Skeletal muscle satellite cell (primary cell): Measurements from ENCODE around the gene SPATC1L.
A peak's percentile ranks its signal among the peaks of the same experiment; 100 is the strongest.
"Not testable (repeated sequence)": the region's sequence is repeated elsewhere in the genome, so short reads cannot be mapped to it uniquely, and the experiment has no call there.

ENCODE experiments used
- H3K27me3 ChIP-seq: 2 replicates; pipeline ENCODE4 v1.7.0; 2013; ENCODE audit warnings: low read length; ENCODE audit not compliant: control insufficient read depth, insufficient read depth
- H3K36me3 ChIP-seq: 2 replicates; pipeline ENCODE4 v1.7.0; 2013; ENCODE audit warnings: mild to moderate bottlenecking, control low read depth, low read length; ENCODE audit not compliant: insufficient read depth
- H3K4me1 ChIP-seq: 2 replicates; pipeline ENCODE4 v1.7.0; 2013; ENCODE audit warnings: low read length; ENCODE audit not compliant: control insufficient read depth, insufficient read depth
- H3K4me2 ChIP-seq: 2 replicates; pipeline ENCODE4 v1.7.0; 2013; ENCODE audit warnings: mild to moderate bottlenecking, low read length
- H3K4me3 ChIP-seq: 2 replicates; pipeline ENCODE4 v1.7.0; 2013; ENCODE audit warnings: low read length
- H3K9ac ChIP-seq: 2 replicates; pipeline ENCODE4 v1.7.0; 2013; ENCODE audit warnings: mild to moderate bottlenecking, low read depth, low read length, moderate library complexity
- H3K9me3 ChIP-seq: replicated peaks from 2 replicates; pipeline ENCODE4 v1.7.0; 2013; ENCODE audit warnings: mild to moderate bottlenecking, control low read depth, low read length

Gene SPATC1L

DNA sequence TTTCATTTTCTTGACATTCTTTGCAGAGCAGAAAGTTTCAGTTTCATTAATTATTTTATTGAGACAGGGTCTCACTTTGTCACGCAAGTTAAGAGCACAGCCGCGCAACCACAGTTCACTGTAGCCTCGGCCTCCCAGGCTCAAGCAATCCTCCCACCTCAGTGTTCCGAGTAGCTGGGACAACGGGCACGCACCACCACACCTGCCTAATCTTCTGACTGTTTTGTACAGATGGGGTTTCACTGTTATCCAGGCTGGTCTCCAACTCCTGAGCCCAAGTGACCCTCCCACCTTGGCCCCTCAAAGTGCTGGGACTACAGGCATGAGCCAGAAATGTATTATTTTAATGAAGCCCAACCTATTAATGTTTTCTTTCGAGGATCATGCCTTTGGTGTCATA, 3.0 kb upstream of the SPATC1L start:
- H3K4me1 ChIP-seq = peaks cover 44% of the 10 kb centered on the region
- H3K4me2 ChIP-seq = no peak overlapping the region
- H3K4me3 ChIP-seq = no peak overlapping the region
- no peaks in the 10 kb centered on the region for H3K9me3 ChIP-seq
- peaks cover 22% of the 10 kb centered on the region for H3K36me3 ChIP-seq
- no peak overlapping the region for H3K9ac ChIP-seq
- no peaks in the 10 kb centered on the region for H3K27me3 ChIP-seq

DNA sequence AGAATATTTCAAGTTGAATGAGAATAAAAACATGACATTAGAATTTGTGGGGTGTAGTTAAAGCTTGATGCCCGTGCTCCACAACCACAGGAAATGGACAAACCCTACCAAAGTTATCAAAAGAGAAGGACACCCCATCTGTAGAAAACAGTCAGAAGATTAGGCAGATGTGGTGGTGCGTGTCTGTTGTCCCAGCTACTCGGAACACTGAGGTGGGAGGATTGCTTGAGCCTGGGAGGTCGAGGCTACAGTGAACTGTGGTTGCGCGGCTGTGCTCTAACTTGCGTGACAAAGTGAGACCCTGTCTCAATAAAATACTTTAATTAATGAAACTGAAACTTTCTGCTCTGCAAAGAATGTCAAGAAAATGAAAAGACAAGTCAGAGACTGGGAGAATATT, 1.5 kb upstream of the SPATC1L start:
- peaks cover 14% of the 10 kb centered on the region for H3K36me3 ChIP-seq
- H3K27me3 ChIP-seq = no peaks in the 10 kb centered on the region
- H3K9ac ChIP-seq = no peak overlapping the region
- H3K4me1 ChIP-seq = peaks cover 34% of the 10 kb centered on the region
- no peak overlapping the region for H3K4me3 ChIP-seq
- H3K4me2 ChIP-seq = peak overlapping the region; percentile 95
- H3K9me3 ChIP-seq = no peaks in the 10 kb centered on the region

DNA sequence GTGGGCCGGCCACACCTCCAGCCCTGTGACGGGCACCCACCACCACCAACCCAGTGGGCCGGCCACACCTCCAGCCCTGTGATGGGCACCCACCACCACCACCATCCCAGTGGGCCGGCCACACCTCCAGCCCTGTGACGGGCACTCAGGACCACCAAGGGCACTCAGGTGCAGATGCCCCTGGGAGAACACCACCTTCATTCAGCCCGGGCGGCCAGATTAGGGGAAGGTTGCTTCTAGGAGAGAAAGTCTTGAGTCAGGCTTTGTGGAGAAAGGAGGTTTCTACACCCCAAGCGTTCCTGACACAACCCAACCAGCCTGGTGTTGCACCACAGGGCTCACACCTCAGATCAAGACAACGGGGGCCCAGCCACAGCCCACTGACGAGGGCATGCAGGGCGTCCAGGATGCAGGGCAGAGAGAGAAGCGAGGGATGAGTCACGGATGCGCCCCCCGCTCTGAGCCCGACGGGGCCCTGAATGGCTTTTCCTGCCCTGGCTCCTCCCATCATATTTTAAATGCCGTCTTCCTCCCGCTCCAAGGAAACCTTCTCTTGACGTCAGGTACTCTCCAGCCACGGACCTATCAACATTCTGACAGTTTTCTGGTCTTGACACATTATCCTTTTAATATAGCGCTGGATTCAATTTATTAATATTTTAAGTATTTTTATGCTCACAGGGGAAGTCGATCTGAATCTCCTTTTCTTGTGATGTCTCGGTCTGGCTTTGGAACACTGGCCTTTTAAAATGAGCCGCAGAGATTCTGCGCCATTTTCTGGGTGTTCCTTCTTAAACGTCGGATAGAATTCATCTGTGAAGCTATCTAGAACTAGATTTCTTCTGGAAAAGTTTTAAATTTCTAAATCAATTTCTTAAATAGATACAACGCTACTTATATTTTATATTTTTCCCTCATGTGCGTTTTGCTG, 631 bp upstream of the SPATC1L start:
- H3K4me1 ChIP-seq = peaks cover 28% of the 10 kb centered on the region
- peak overlapping the region; percentile 83 for H3K4me3 ChIP-seq
- H3K9ac ChIP-seq = peak overlapping the region; percentile 47
- H3K36me3 ChIP-seq = peaks cover 6% of the 10 kb centered on the region
- H3K9me3 ChIP-seq = no peaks in the 10 kb centered on the region
- peak overlapping the region; percentile 95 for H3K4me2 ChIP-seq
- H3K27me3 ChIP-seq = no peaks in the 10 kb centered on the region

DNA sequence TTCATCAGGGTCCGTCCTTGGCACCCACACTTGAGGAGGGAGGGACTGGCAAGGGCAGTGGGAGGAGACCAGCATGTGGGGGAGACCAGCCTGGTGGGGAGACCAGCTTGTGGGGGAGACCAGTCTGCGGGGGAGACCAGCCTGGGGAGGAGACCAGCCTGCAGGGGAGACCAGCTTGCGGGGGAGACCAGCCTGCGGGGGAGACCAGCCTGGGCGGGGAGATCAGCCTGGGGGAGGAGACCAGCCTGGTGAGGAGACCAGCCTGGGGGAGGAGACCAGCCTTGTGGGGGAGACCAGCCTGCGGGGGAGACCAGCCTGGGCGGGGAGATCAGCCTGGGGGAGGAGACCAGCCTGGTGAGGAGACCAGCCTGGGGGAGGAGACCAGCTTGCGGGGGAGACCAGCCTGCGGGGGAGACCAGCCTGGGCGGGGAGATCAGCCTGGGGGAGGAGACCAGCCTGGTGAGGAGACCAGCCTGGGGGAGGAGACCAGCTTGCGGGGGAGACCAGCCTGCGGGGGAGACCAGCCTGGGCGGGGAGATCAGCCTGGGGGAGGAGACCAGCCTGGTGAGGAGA, 836 bp downstream of the SPATC1L start:
- not testable (repeated sequence) for H3K27me3 ChIP-seq, H3K9ac ChIP-seq, H3K36me3 ChIP-seq, H3K9me3 ChIP-seq
- Histone ChIP-seq H3K4me1 (peaks cover 14% of the 10 kb centered on the region), H3K4me2 (peak overlapping the region; percentile 96), H3K4me3 (peak overlapping the region; percentile 77)

DNA sequence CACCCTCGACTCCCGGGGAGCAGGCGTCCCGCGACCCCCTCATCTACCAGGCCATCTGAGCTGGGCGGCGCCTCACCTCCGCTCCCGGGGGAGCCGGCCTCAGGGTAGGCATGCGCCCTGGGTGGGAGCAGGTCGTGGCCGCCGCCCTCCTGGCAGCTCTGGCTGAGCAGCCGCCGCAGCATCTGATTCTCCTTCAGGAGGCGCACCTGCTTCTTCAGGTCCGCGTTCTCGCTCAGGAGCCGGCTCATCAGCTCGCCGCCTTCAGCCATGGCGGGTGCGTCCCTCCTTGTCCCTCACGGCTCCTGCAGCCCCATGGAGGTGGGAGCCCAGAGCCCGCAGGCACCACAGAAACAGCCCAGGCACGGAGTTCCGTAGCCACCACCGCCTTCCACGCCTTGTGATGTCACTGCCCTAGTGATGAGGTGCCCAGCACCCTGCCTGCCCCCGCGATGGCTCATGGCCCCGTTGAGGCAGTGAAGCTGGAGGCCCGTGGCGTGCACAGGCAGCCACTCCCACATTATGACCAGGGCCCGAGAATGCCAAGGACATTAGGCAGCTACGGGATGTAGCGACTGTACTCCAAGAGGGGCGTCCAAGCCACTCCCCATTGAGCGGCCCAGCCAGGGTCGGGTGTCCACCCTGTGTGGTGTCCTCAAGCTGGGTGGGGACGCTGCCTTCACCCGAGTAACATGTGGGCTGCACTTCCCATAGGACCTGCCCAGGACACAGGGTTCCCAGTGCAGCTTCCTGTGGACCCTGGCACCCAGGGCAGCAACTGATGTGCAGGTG, 1.5 kb downstream of the SPATC1L start:
- Histone ChIP-seq H3K36me3 (no peaks in the 10 kb centered on the region), H3K4me1 (peaks cover 7% of the 10 kb centered on the region), H3K9me3 (no peaks in the 10 kb centered on the region), H3K4me3 (peak overlapping the region; percentile 60), H3K4me2 (peak overlapping the region; percentile 60), H3K27me3 (no peaks in the 10 kb centered on the region), H3K9ac (no peak overlapping the region)

DNA sequence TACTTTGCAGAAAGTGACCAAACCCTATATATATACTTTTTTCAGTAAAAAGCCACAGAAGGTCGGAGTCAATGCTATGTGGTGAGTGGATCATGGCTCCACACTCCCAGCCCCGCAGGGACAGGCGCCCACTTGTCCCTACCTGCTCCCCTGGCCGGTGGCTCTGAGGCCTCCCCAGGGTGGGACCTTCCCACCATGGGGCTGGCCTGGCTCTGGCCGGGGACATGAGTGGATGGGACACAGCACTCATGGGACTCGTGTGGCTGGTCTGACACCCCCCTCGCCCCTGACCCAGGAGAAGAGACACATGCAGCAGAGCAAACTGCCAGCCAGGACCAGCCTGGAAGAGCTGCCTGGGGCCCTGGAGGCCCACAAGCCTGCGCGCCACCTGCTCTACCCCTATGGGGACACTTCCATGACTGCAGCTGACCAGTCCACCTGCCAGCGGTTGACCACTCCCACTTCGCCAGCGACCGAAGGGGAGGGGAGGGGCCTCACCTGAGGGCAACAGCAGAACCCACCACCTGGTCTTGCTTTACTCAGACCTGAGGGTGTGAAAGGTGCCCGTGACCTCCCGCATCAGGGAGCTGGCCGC, 2.2 kb downstream of the SPATC1L start:
- Histone ChIP-seq H3K4me1 (peaks cover 7% of the 10 kb centered on the region), H3K36me3 (no peaks in the 10 kb centered on the region), H3K4me3 (no peak overlapping the region), H3K4me2 (no peak overlapping the region), H3K9ac (no peak overlapping the region), H3K27me3 (no peaks in the 10 kb centered on the region), H3K9me3 (no peaks in the 10 kb centered on the region)

DNA sequence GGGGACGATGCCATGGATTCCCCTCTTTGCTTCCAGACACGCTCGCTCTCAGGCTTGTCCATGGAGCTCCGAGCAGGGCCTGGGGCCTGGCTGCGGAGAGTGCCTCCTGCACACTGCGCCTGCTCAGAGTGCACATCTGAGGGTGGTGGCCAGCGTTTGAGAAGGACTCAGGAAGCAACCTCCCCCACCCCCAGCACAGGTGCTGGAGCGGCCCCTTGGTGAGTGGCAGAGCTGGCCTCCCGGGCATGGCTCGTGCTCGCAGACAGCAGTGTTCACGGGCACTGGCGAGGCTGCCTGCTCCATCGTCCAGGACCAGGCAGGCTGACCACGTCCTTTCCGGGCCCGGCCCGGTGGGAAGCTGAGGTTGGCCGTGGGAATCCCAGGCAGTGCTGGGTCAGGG, 2.8 kb downstream of the SPATC1L start:
- peaks cover 7% of the 10 kb centered on the region for H3K4me1 ChIP-seq
- no peaks in the 10 kb centered on the region for H3K36me3 ChIP-seq
- H3K27me3 ChIP-seq = no peaks in the 10 kb centered on the region
- H3K9me3 ChIP-seq = peaks cover 4% of the 10 kb centered on the region
- no peak overlapping the region for H3K9ac ChIP-seq
- no peak overlapping the region for H3K4me3 ChIP-seq
- no peak overlapping the region for H3K4me2 ChIP-seq

DNA sequence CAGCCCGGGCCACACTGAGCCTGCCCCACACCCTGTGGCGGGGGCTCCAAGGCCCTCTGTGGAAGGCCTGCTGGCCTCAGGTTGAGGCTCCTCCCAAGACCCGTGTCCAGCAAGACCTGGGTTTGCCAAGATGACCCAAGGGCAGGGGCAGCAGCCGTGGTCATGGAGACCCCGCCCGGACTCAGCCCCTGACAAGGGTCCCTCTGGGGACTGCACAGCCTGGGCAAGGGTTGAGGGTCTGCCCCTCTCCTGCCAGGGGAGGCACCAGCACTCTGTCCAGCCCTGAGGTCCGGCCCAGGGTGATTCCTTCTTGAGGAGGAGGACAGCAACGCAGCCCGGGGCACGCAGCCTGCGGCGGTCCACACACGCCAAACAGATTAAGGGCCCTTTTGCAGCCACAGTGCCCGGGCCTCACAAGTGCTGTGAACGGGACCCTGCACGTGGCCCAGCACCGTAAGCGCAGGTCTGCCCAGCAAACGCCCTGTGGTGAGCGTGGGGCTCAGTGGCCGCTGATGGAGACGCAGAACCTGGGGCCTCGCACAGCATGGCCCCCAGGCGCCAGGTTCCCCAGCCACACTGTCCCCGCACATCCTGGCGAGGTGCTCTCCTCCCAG, 3.4 kb downstream of the SPATC1L start:
- H3K27me3 ChIP-seq = no peaks in the 10 kb centered on the region
- H3K4me2 ChIP-seq = no peak overlapping the region
- no peaks in the 10 kb centered on the region for H3K36me3 ChIP-seq
- no peak overlapping the region for H3K9ac ChIP-seq
- no peak overlapping the region for H3K4me3 ChIP-seq
- peaks cover 5% of the 10 kb centered on the region for H3K9me3 ChIP-seq
- H3K4me1 ChIP-seq = peaks cover 7% of the 10 kb centered on the region

DNA sequence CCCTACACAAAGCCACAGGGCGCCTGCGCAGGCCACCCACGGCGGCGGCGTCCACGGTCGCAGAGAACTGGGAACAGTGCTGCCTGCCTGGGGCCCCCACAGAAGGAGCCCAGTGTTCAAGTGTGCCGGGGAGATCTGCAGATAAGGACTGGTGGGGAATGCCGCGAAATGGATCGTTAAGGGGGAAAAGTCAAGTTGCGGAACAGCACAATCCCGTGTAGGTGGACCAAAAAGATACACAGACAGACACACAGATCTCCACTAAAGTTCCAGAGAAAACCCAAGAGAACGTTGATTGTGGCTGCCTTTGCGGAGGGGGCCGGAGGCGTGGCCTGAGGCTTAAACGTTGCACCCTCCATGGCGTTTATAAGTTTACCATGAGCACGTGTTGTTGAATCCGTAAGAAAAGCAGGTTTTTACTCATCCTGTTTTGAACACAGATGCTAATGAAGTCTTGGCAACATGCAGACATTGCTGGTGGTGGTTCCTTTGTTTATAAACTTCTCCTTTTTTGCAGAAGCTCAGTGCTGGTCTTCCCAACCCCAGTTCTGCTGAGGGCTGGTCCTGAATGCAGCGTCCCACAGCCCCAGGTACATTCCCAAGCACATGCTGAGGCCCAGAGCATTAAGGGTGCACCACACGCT, 4.1 kb downstream of the SPATC1L start:
- Histone ChIP-seq H3K9ac (no peak overlapping the region), H3K9me3 (peaks cover 5% of the 10 kb centered on the region), H3K36me3 (no peaks in the 10 kb centered on the region), H3K4me2 (no peak overlapping the region), H3K27me3 (no peaks in the 10 kb centered on the region), H3K4me3 (no peak overlapping the region), H3K4me1 (peaks cover 7% of the 10 kb centered on the region)

DNA sequence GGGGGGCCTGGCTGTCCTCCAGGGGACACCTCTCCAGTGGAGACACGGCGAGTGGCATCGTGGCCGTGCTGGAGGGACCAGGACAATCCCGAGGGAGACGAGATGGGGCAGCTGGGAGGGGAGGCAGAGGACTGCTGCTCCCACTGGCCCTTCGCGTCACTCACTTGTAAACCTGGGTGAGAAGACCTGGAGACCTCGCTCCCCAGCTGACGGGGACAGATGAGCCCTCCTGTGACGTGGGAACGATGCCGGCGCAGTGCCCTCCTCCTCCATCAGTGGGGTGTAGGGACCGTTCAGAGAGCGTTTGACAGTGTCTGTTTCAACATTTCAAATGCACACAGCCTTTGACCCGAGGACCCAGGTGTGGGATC, 4.6 kb downstream of the SPATC1L start:
- no peaks in the 10 kb centered on the region for H3K27me3 ChIP-seq
- H3K36me3 ChIP-seq = no peaks in the 10 kb centered on the region
- peaks cover 5% of the 10 kb centered on the region for H3K9me3 ChIP-seq
- H3K4me2 ChIP-seq = no peak overlapping the region
- no peak overlapping the region for H3K9ac ChIP-seq
- H3K4me3 ChIP-seq = no peak overlapping the region
- H3K4me1 ChIP-seq = peaks cover 7% of the 10 kb centered on the region
